Endodermal cell (in vitro differentiated cells): ENCODE measurements around the gene DNAJB12. TPM values are rescaled to one million over a fixed set of nuclear protein-coding genes. Genes with fewer than 3 reads are reported as not detected.
A peak's percentile ranks its signal among the peaks of the same experiment; 100 is the strongest.
"Not testable (repeated sequence)": the region's sequence is repeated elsewhere in the genome, so short reads cannot be mapped to it uniquely, and the experiment has no call there.

Source experiments
- DNase-seq: peaks from one replicate; pipeline ENCODE4 v3.0.0-alpha.2; 2017
- H3K27ac ChIP-seq: 2 replicates; pipeline ENCODE4 v1.5.1; 2013; ENCODE audit warnings: mild to moderate bottlenecking, low read depth, low read length, moderate library complexity
- H3K27me3 ChIP-seq: 2 replicates; pipeline ENCODE4 v1.6.1; 2013; ENCODE audit warnings: mild to moderate bottlenecking, low read length, moderate library complexity; ENCODE audit not compliant: insufficient read depth, control insufficient read depth, poor library complexity, severe bottlenecking
- H3K36me3 ChIP-seq: 2 replicates; pipeline ENCODE4 v1.7.0; 2013; ENCODE audit warnings: mild to moderate bottlenecking, low read length, moderate library complexity; ENCODE audit not compliant: control insufficient read depth, insufficient read depth
- H3K4me1 ChIP-seq: one replicate; pipeline ENCODE4 v1.7.0; 2013; ENCODE audit warnings: low read length; ENCODE audit not compliant: control insufficient read depth, insufficient read depth
- H3K4me3 ChIP-seq: 2 replicates; pipeline ENCODE4 v1.5.1; 2013; ENCODE audit warnings: mild to moderate bottlenecking, low read length, moderate library complexity
- H3K9ac ChIP-seq: 2 replicates; pipeline ENCODE4 v1.6.1; 2013; ENCODE audit warnings: mild to moderate bottlenecking, low read length, moderate library complexity; ENCODE audit not compliant: poor library complexity, severe bottlenecking; ENCODE audit errors: extremely low read depth
- H3K9me3 ChIP-seq: 2 replicates; pipeline ENCODE4 v1.6.1; 2013; ENCODE audit warnings: mild to moderate bottlenecking, low read length, moderate library complexity; ENCODE audit not compliant: control insufficient read depth
- H3K27ac Mint-ChIP-seq: 2 replicates; pipeline ENCODE4 v1.8.0; 2020; ENCODE audit warnings: mixed read lengths
- H3K27me3 Mint-ChIP-seq: 2 replicates; pipeline ENCODE4 v1.8.0; 2021; ENCODE audit warnings: mild to moderate bottlenecking, mixed read lengths; ENCODE audit not compliant: insufficient read depth
- H3K36me3 Mint-ChIP-seq: 2 replicates; pipeline ENCODE4 v1.8.0; 2020; ENCODE audit warnings: low read depth, mixed read lengths
- H3K4me1 Mint-ChIP-seq: 2 replicates; pipeline ENCODE4 v1.8.0; 2020; ENCODE audit warnings: mixed read lengths
- H3K4me3 Mint-ChIP-seq: 2 replicates; pipeline ENCODE4 v1.8.0; 2020; ENCODE audit warnings: mild to moderate bottlenecking, moderate library complexity, mixed read lengths
- H3K9me3 Mint-ChIP-seq: 2 replicates; pipeline ENCODE4 v1.8.0; 2020; ENCODE audit warnings: mild to moderate bottlenecking, mixed read lengths
- WGBS, 2 experiments: methylation state at CpG; one replicate each; pipeline versions ENCODE4 v1.1.5 to v1.1.7; 2013; ENCODE audit warnings: missing lambda C conversion rate in 2 of 2, mixed read lengths in 1 of 2; ENCODE audit not compliant: insufficient coverage in 1 of 2, insufficient read length in 1 of 2; 5-methylcytosine and 5-hydroxymethylcytosine counted together
- total RNA-seq, 2 donors: library from RNA; stranded (reverse); fragmentation: NEBNext Ultra II Directional in 1 of 2; extraction: Animal tissue kit (Norgen Biotek cat#: 25700) in 1 of 2; gene quantifications; 2 replicates in 1 of 2; 3 replicates in 1 of 2; pipeline ENCODE4 v1.2.1, GENCODE V29; 2021
- TF ChIP-seq, protein P1 (sequence below): fragments of 200-600 bp; sonication (generic); conservative IDR thresholded peaks from 2 replicates; pipeline ENCODE4 v1.5.0; 2021; ENCODE audit warnings: antibody characterized with exemption, mild to moderate bottlenecking

The DNAJB12 gene
- total RNA-seq, 2 donors from 2014 or later, result 22.6 to 27.5 TPM

DNA sequence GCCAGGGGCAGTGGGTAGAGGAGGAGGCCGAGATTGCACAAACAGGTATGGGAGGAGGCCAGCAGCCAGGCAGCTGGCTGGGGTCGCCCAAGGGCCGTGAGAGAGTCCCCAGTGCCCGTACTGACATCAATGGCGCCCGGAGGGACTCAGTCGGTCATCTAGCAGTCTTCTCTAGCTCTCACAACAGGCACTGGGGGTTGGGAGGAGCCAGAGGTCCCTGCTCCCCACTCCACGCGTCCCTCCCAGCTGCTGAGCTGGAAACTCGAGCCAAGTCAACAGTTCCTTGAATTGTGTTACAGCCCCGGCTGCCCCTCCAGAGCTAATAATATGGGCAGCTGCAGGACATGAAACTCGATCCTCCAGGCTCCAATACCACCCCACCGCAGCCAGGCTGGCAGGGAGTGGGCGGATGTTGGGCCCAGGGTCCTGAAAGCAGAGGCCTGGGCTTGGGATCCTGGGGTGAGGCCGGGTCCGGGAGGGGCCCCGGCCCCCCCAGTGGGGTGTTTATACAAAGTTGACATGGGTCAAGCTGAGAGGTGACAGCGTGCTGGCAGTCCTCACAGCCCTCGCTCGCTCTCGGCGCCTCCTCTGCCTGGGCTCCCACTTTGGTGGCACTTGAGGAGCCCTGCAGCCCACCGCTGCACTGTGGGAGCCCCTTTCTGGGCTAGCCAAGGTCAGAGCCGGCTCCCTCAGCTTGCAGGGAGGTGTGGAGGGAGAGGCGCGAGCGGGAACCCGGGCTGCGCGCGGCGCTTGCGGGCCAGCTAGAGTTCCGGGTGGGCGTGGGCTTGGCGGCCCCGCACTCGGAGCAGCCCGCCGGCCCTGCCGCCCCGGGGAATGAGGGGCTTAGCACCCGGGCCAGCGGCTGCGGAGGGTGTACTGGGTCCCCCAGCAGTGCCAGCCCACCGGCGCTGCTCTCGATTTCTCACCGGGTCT lies 29.2 kb downstream of the DNAJB12 start:
- not testable (repeated sequence) for H3K9me3 Mint-ChIP-seq, H3K9ac ChIP-seq, H3K36me3 Mint-ChIP-seq, H3K4me1 ChIP-seq, H3K27me3 Mint-ChIP-seq, H3K27me3 ChIP-seq, H3K9me3 ChIP-seq, H3K4me3 Mint-ChIP-seq, H3K27ac Mint-ChIP-seq, H3K36me3 ChIP-seq, H3K4me3 ChIP-seq
- WGBS, 2 experiments, result 93% methylated on average over 10 to 49 of the region's 49 CpGs
- peak; percentile 74 for DNase-seq
- peak overlapping the region; percentile 73 for H3K27ac ChIP-seq
- H3K4me1 Mint-ChIP-seq, result peaks cover 11% of the 10 kb centered on the region

- TF ChIP-seq, protein P1, sequence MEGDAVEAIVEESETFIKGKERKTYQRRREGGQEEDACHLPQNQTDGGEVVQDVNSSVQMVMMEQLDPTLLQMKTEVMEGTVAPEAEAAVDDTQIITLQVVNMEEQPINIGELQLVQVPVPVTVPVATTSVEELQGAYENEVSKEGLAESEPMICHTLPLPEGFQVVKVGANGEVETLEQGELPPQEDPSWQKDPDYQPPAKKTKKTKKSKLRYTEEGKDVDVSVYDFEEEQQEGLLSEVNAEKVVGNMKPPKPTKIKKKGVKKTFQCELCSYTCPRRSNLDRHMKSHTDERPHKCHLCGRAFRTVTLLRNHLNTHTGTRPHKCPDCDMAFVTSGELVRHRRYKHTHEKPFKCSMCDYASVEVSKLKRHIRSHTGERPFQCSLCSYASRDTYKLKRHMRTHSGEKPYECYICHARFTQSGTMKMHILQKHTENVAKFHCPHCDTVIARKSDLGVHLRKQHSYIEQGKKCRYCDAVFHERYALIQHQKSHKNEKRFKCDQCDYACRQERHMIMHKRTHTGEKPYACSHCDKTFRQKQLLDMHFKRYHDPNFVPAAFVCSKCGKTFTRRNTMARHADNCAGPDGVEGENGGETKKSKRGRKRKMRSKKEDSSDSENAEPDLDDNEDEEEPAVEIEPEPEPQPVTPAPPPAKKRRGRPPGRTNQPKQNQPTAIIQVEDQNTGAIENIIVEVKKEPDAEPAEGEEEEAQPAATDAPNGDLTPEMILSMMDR, result no peak
- peaks cover 1% of the 10 kb centered on the region for H3K27me3 Mint-ChIP-seq
- H3K4me1 Mint-ChIP-seq, result peaks cover 22% of the 10 kb centered on the region
- H3K36me3 Mint-ChIP-seq, result no peaks in the 10 kb centered on the region
- DNase-seq, result no peak
- no peak overlapping the region for H3K9ac ChIP-seq
- H3K27ac Mint-ChIP-seq, result no peak overlapping the region
- WGBS, 2 experiments, result 83 to 93% methylated on average over 2 to 10 of the region's 12 CpGs
- no peaks in the 10 kb centered on the region for H3K27me3 ChIP-seq
- H3K27ac ChIP-seq, result no peak overlapping the region
- H3K4me1 ChIP-seq, result peaks cover 14% of the 10 kb centered on the region
- H3K36me3 ChIP-seq, result no peaks in the 10 kb centered on the region
- no peaks in the 10 kb centered on the region for H3K9me3 Mint-ChIP-seq
- H3K4me3 ChIP-seq, result no peak overlapping the region
- no peak overlapping the region for H3K4me3 Mint-ChIP-seq
- H3K9me3 ChIP-seq, result no peaks in the 10 kb centered on the region
Observed at GRCh38 chr10:72323771-72324191, 30.9 kb downstream of the DNAJB12 start.

- H3K4me3 Mint-ChIP-seq, result no peak overlapping the region
- Histone ChIP-seq H3K36me3 (no peaks in the 10 kb centered on the region), H3K9me3 (no peaks in the 10 kb centered on the region), H3K4me3 (no peak overlapping the region), H3K4me1 (peaks cover 14% of the 10 kb centered on the region), H3K27me3 (no peaks in the 10 kb centered on the region), H3K27ac (no peak overlapping the region), H3K9ac (no peak overlapping the region)
- WGBS, 2 experiments, result 94 to 96% methylated on average over 7 to 10 of the region's 10 CpGs
- peaks cover 23% of the 10 kb centered on the region for H3K4me1 Mint-ChIP-seq
- TF ChIP-seq, protein P1, result no peak
- peak; percentile 59 for DNase-seq
- no peak overlapping the region for H3K27ac Mint-ChIP-seq
- no peaks in the 10 kb centered on the region for H3K9me3 Mint-ChIP-seq
- H3K36me3 Mint-ChIP-seq, result no peaks in the 10 kb centered on the region
- peaks cover 5% of the 10 kb centered on the region for H3K27me3 Mint-ChIP-seq
Observed at GRCh38 chr10:72323108-72323749, 31.5 kb downstream of the DNAJB12 start.
